ENCODE results near the gene APC2. TPM values are rescaled to one million over a fixed set of nuclear protein-coding genes. Genes with fewer than 3 reads are reported as not detected.

The APC2 gene
- total and polyA plus RNA-seq, 7 experiments from 2014 or later: 0.01 to 0.24 (median 0.07) TPM

DNA sequence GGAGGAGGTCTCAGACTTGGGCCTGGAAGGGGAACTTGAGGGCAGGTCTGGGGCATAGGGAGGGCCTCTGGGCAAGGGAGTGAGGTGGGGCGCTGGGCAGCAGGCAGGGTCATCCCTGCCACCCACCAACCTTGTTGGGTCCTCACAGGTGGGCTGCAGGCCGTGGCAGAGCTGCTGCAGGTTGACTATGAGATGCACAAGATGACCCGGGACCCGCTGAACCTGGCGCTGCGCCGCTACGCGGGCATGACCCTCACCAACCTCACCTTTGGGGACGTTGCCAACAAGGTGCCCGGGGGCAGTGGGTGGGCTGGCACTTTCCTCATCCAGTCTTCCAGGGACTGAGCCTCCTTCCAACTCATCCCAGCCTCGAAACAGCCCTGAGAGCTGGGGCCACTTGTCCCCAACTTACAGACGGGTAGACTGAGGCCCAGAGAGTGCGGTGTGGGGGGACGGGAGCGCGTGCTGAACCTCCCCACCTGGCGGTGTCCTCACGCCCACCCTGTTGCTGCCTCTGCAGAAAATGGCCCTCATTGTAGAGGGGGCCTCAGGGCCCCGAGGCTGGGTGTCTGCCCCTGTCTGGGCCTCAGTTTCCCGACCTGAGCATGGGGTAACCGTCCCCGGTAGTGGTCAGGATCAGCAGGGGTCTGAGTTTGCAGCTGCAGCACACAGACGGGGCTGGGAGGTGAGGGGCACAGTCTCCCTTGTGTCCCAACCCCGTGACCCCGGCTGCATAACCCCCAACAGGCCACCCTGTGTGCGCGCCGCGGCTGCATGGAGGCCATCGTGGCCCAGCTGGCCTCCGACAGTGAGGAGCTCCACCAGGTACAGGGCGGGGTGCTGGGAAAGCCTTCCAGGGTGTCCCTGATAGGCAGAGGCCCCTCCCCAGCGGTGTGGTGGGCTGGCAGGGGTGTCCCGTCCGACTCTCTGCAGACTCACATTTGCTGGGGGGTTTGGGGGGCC lies 10.4 kb downstream of the APC2 start:
- H3K36me3 ChIP-seq (ENCODE audit: control insufficient read depth in 2 of 3, insufficient read depth in 3 of 3, low read length in 3 of 3): no peaks in the 10 kb centered on the region
- Mint-ChIP-seq H3K4me3 (no peak overlapping the region), H3K9me3 (peaks cover 0 to 3% (median 0%) of the 10 kb centered on the region in 11 donors), H3K36me3 (peaks cover 0 to 4% (median 0%) of the 10 kb centered on the region in 5 donors), H3K4me1 (peaks cover 0 to 9% (median 5%) of the 10 kb centered on the region in 7 donors), H3K27ac (no peak overlapping the region), H3K27me3 (peaks cover 0 to 27% (median 9%) of the 10 kb centered on the region in 5 donors)
- peaks cover 5 to 11% of the 10 kb centered on the region in 2 donors for H3K4me1 ChIP-seq (ENCODE audit: control insufficient read depth in 2 of 2, insufficient read depth in 2 of 2, low read length in 2 of 2)
- no peak for DNase-seq
- intact Hi-C loops (cut with micrococcal nuclease): no loop called here
- ChIA-PET CTCF (no interaction called here), POLR2A (interaction anchor here (1.0 kb wide), 1 partner anchor 11 kb away, joined by 4 read pairs; no protein-coding TSS in a partner anchor)
- H3K27ac ChIP-seq (ENCODE audit: low read depth, low read length): no peak overlapping the region
- peaks cover 0 to 5% of the 10 kb centered on the region in 2 donors for H3K27me3 ChIP-seq (ENCODE audit: control insufficient read depth in 2 of 2, insufficient read depth in 2 of 2, low read length in 2 of 2)
- no peaks in the 10 kb centered on the region for H3K9me3 ChIP-seq (ENCODE audit: control insufficient read depth in 2 of 3, low read length in 3 of 3)
- ATAC-seq: no peak
- no peak overlapping the region for H3K4me3 ChIP-seq (ENCODE audit: low read length)

DNA sequence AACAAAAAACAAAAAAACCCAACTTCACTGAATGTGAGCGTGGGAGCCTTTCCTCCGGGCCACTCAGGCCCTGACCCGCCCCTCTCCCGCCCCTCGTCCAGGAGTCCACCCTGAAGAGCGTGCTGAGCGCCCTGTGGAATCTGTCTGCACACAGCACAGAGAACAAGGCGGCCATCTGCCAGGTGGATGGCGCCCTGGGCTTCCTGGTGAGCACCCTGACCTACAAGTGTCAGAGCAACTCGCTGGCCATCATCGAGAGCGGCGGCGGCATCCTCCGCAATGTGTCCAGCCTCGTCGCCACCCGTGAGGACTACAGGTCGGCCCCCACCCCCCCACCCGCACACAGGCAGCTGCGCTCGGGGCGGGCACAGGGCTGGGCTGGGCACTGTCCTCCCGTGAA lies 11.9 kb downstream of the APC2 start:
- Histone ChIP-seq H3K36me3 (ENCODE audit: control insufficient read depth in 2 of 3, insufficient read depth in 3 of 3, low read length in 3 of 3) (no peaks in the 10 kb centered on the region), H3K27ac (ENCODE audit: low read depth, low read length) (no peak overlapping the region), H3K4me3 (ENCODE audit: low read length) (no peak overlapping the region), H3K9me3 (ENCODE audit: control insufficient read depth in 2 of 3, low read length in 3 of 3) (no peaks in the 10 kb centered on the region), H3K27me3 (ENCODE audit: control insufficient read depth in 2 of 2, insufficient read depth in 2 of 2, low read length in 2 of 2) (peaks cover 0 to 2% of the 10 kb centered on the region in 2 donors), H3K4me1 (ENCODE audit: control insufficient read depth in 2 of 2, insufficient read depth in 2 of 2, low read length in 2 of 2) (peaks cover 0 to 2% of the 10 kb centered on the region in 2 donors)
- Mint-ChIP-seq H3K9me3 (peaks cover 0 to 2% (median 0%) of the 10 kb centered on the region in 11 donors), H3K27ac (no peak overlapping the region), H3K36me3 (peaks cover 0 to 4% (median 0%) of the 10 kb centered on the region in 5 donors), H3K4me3 (no peak overlapping the region), H3K27me3 (peaks cover 0 to 18% (median 4%) of the 10 kb centered on the region in 5 donors), H3K4me1 (peaks cover 0 to 3% (median 0%) of the 10 kb centered on the region in 7 donors)
- ChIA-PET CTCF (no interaction called here), POLR2A (no interaction called here)
- ATAC-seq (no peak), DNase-seq (no peak)
- intact Hi-C loops (cut with micrococcal nuclease): no loop called here

DNA sequence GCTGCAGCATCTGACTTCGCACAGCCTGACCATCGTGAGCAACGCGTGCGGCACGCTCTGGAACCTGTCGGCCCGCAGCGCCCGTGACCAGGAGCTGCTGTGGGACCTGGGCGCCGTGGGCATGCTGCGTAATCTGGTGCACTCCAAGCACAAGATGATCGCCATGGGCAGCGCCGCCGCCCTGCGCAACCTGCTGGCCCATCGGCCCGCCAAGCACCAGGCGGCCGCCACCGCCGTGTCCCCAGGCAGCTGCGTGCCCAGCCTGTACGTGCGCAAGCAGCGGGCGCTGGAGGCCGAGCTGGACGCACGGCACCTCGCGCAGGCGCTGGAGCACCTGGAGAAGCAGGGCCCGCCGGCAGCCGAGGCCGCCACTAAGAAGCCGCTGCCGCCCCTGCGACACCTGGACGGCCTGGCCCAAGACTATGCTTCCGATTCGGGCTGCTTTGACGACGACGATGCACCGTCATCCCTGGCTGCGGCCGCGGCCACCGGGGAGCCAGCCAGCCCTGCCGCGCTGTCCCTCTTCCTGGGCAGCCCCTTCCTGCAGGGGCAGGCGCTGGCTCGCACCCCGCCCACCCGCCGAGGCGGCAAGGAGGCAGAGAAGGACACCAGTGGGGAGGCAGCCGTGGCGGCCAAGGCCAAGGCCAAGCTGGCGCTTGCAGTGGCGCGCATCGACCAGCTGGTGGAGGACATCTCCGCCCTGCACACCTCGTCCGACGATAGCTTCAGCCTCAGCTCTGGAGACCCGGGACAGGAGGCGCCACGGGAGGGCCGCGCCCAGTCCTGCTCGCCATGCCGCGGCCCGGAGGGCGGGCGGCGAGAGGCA lies 15.5 kb downstream of the APC2 start:
- intact Hi-C loops (cut with micrococcal nuclease): loop anchor here in 1 of 2 donors (5.0 kb wide), 1 partner anchor 292 kb away; no protein-coding TSS in a partner anchor
- H3K4me1 Mint-ChIP-seq: peaks cover 0 to 6% (median 0%) of the 10 kb centered on the region in 7 donors
- H3K9me3 ChIP-seq (ENCODE audit: control insufficient read depth in 2 of 3, low read length in 3 of 3): no peaks in the 10 kb centered on the region
- H3K36me3 ChIP-seq (ENCODE audit: control insufficient read depth in 2 of 3, insufficient read depth in 3 of 3, low read length in 3 of 3): no peaks in the 10 kb centered on the region
- ATAC-seq (peak; percentile 36), DNase-seq (no peak)
- peaks cover 6 to 19% of the 10 kb centered on the region in 2 donors for H3K4me1 ChIP-seq (ENCODE audit: control insufficient read depth in 2 of 2, insufficient read depth in 2 of 2, low read length in 2 of 2)
- POLR2A ChIA-PET: interaction anchor here (0.6 to 1.1 kb wide), 4 partner anchors 10 to 501 kb away, joined by 3 to 5 read pairs (median 4); partner anchors contain the start of gene CIRBP
- CTCF ChIA-PET: interaction anchor here (1.9 kb wide), 1 partner anchor 20 kb away, joined by 4 read pairs; no protein-coding TSS in a partner anchor
- H3K4me3 Mint-ChIP-seq: no peak overlapping the region
- peaks cover 0 to 6% of the 10 kb centered on the region in 2 donors for H3K27me3 ChIP-seq (ENCODE audit: control insufficient read depth in 2 of 2, insufficient read depth in 2 of 2, low read length in 2 of 2)
- no peaks in the 10 kb centered on the region for H3K36me3 Mint-ChIP-seq
- no peak overlapping the region for H3K4me3 ChIP-seq (ENCODE audit: low read length)
- H3K27me3 Mint-ChIP-seq: peaks cover 0 to 4% (median 0%) of the 10 kb centered on the region in 5 donors
- H3K27ac ChIP-seq (ENCODE audit: low read depth, low read length): no peak overlapping the region
- no peak overlapping the region for H3K27ac Mint-ChIP-seq
- no peaks in the 10 kb centered on the region for H3K9me3 Mint-ChIP-seq

DNA sequence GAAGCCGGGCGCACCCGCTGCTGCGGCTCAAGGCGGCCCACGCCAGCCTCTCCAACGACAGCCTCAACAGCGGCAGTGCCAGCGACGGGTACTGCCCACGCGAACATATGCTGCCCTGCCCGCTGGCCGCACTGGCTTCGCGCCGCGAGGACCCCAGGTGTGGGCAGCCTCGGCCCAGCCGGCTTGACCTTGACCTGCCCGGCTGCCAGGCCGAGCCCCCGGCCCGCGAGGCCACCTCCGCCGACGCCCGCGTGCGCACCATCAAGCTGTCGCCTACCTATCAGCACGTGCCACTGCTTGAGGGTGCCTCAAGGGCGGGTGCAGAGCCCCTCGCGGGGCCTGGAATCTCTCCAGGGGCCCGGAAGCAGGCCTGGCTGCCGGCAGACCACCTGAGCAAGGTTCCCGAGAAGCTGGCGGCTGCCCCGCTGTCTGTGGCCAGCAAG lies 16.1 kb downstream of the APC2 start:
- intact Hi-C loops (cut with micrococcal nuclease): loop anchor here in 1 of 2 donors (5.0 kb wide), 1 partner anchor 291 kb away; no protein-coding TSS in a partner anchor
- Histone ChIP-seq H3K4me3 (ENCODE audit: low read length) (no peak overlapping the region), H3K36me3 (ENCODE audit: control insufficient read depth in 2 of 3, insufficient read depth in 3 of 3, low read length in 3 of 3) (no peaks in the 10 kb centered on the region), H3K27ac (ENCODE audit: low read depth, low read length) (no peak overlapping the region), H3K4me1 (ENCODE audit: control insufficient read depth in 2 of 2, insufficient read depth in 2 of 2, low read length in 2 of 2) (peaks cover 10 to 21% of the 10 kb centered on the region in 2 donors), H3K9me3 (ENCODE audit: control insufficient read depth in 2 of 3, low read length in 3 of 3) (no peaks in the 10 kb centered on the region), H3K27me3 (ENCODE audit: control insufficient read depth in 2 of 2, insufficient read depth in 2 of 2, low read length in 2 of 2) (peaks cover 0 to 6% of the 10 kb centered on the region in 2 donors)
- Mint-ChIP-seq H3K9me3 (no peaks in the 10 kb centered on the region), H3K4me1 (peaks cover 0 to 6% (median under 1%) of the 10 kb centered on the region in 7 donors), H3K4me3 (peak overlapping the region in 1 of 10 donors; percentile 58), H3K27me3 (peaks cover 0 to 4% (median 0%) of the 10 kb centered on the region in 5 donors), H3K27ac (no peak overlapping the region), H3K36me3 (no peaks in the 10 kb centered on the region)
- CTCF ChIA-PET: interaction anchor here (1.9 kb wide), 1 partner anchor 21 kb away, joined by 4 read pairs; no protein-coding TSS in a partner anchor
- ATAC-seq (no peak), DNase-seq (no peak)
- POLR2A ChIA-PET: interaction anchor here (0.6 to 1.4 kb wide), 6 partner anchors 9 to 501 kb away, joined by 3 to 5 read pairs (median 4); partner anchors contain the start of gene CIRBP

DNA sequence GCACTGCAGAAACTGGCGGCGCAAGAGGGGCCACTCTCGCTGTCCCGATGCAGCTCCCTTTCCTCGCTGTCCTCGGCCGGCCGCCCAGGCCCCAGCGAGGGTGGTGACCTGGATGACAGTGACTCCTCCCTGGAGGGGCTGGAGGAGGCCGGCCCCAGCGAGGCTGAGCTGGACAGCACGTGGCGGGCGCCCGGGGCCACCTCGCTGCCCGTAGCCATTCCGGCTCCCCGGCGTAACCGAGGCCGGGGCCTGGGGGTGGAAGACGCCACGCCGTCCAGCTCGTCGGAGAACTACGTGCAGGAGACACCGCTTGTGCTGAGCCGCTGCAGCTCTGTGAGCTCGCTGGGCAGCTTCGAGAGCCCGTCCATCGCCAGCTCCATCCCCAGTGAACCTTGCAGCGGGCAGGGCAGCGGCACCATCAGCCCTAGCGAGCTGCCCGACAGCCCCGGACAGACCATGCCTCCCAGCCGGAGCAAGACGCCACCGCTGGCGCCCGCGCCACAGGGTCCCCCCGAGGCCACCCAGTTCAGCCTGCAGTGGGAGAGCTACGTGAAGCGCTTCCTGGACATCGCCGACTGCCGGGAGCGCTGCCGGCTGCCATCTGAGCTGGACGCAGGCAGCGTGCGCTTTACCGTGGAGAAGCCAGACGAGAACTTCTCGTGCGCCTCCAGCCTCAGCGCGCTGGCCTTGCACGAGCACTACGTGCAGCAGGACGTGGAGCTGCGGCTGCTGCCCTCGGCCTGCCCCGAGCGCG lies 16.7 kb downstream of the APC2 start:
- ATAC-seq (no peak), DNase-seq (no peak)
- CTCF ChIA-PET: interaction anchor here (1.9 kb wide), 1 partner anchor 21 kb away, joined by 4 read pairs; no protein-coding TSS in a partner anchor
- POLR2A ChIA-PET: interaction anchor here (0.7 to 1.4 kb wide), 4 partner anchors 9 to 198 kb away, joined by 3 to 5 read pairs (median 4); partner anchors contain the start of gene CIRBP
- intact Hi-C loops (cut with micrococcal nuclease): loop anchor here in 1 of 2 donors (5.0 kb wide), 1 partner anchor 291 kb away; no protein-coding TSS in a partner anchor
- peaks cover 0 to 6% of the 10 kb centered on the region in 2 donors for H3K27me3 ChIP-seq (ENCODE audit: control insufficient read depth in 2 of 2, insufficient read depth in 2 of 2, low read length in 2 of 2)
- peaks cover 0 to 6% (median 0%) of the 10 kb centered on the region in 5 donors for H3K27me3 Mint-ChIP-seq
- peaks cover 16 to 27% of the 10 kb centered on the region in 2 donors for H3K4me1 ChIP-seq (ENCODE audit: control insufficient read depth in 2 of 2, insufficient read depth in 2 of 2, low read length in 2 of 2)
- no peaks in the 10 kb centered on the region for H3K36me3 Mint-ChIP-seq
- H3K27ac ChIP-seq (ENCODE audit: low read depth, low read length): no peak overlapping the region
- H3K9me3 Mint-ChIP-seq: no peaks in the 10 kb centered on the region
- H3K4me3 ChIP-seq (ENCODE audit: low read length): no peak overlapping the region
- H3K4me3 Mint-ChIP-seq: peak overlapping the region in 2 of 10 donors; percentile 20 to 58
- H3K4me1 Mint-ChIP-seq: peaks cover 0 to 9% (median 5%) of the 10 kb centered on the region in 7 donors
- no peaks in the 10 kb centered on the region for H3K36me3 ChIP-seq (ENCODE audit: control insufficient read depth in 2 of 3, insufficient read depth in 3 of 3, low read length in 3 of 3)
- no peaks in the 10 kb centered on the region for H3K9me3 ChIP-seq (ENCODE audit: control insufficient read depth in 2 of 3, low read length in 3 of 3)
- H3K27ac Mint-ChIP-seq: no peak overlapping the region

All from naive thymus-derived CD4-positive, alpha-beta T cell (primary cell).